Measurements from ENCODE around the gene UBE2F. TPM values are rescaled to one million over a fixed set of nuclear protein-coding genes. Genes with fewer than 3 reads are reported as not detected.

UBE2F gene
- total and polyA plus RNA-seq, 5 experiments from 2014 or later, result 33.9 to 67.3 (median 41.5) TPM

DNA sequence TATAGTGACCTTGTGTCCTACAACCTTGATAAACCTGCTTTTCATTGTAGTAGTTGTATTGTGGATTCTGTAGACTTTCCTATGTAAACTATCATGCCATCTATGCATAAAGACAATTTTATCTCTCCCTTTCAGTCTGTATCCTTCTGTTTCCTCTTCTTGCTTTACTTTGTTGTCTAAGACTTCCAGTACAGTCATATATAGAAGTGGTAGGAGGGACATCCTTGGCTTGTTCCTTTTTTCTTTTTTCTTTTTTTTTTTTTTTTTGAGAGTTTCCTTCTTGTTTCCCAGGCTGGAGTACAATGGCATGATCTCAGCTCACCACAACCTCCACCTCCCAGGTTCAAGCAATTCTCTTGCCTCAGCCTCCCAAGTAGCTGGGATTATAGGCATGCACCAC is 39.7 kb downstream of the UBE2F start:
- peak overlapping the region in 1 of 10 donors; percentile 3 for H3K27ac Mint-ChIP-seq
- H3K36me3 Mint-ChIP-seq, result peaks cover 0 to 44% (median 17%) of the 10 kb centered on the region in 3 donors
- POLR2A ChIA-PET, result no interaction called here
- no peaks in the 10 kb centered on the region for H3K27me3 Mint-ChIP-seq
- H3K4me1 Mint-ChIP-seq, result peaks cover 32 to 67% (median 64%) of the 10 kb centered on the region in 4 donors
- no peak overlapping the region for H3K4me3 Mint-ChIP-seq
- ATAC-seq (no peak), DNase-seq (no peak)
- H3K9me3 Mint-ChIP-seq, result no peaks in the 10 kb centered on the region

DNA sequence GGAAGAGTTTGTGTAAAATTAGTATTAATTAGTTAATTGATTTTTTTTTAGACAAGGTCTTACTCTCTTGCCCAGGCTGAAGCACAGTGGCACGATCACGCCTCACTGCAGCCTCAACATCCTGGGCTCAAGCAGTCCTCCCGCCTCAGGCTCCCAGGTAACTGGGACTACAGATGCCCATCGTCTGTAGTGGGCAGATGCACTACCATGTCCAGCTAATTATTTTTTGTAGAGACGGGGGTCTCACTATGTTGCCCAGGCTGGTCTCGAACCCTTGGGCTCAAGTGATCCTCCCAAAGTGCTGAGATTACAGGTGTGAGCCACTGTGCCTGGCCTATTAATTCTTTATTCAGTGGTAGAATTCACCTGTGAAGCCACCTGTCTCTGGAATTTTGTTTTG is 41.1 kb downstream of the UBE2F start:
- H3K36me3 Mint-ChIP-seq, result peaks cover 0 to 55% (median 17%) of the 10 kb centered on the region in 3 donors
- H3K9me3 Mint-ChIP-seq, result no peaks in the 10 kb centered on the region
- DNase-seq, result no peak
- no peak for ATAC-seq
- H3K27ac Mint-ChIP-seq, result no peak overlapping the region
- H3K4me3 Mint-ChIP-seq, result no peak overlapping the region
- POLR2A ChIA-PET, result no interaction called here
- H3K27me3 Mint-ChIP-seq, result no peaks in the 10 kb centered on the region
- H3K4me1 Mint-ChIP-seq, result peaks cover 32 to 63% (median 61%) of the 10 kb centered on the region in 4 donors

DNA sequence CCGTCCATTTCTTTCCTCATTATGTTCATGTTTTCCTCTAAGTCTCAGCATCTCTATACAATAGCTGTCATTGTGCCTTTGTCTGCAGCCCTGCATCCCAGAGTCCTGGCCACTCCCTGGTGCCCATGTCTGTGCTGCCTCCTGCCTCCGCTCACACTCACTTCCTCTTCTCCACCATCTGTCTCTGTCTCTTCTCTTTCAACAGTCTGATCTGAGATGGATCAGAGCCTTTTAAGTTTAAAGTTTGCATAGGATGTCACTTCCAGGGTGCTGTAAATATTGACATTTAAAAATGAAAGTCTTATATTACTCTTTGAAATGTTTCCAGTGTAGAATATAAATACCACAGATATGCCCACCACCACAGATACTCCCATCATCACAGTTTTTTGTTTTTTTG is 42.7 kb downstream of the UBE2F start:
- peak overlapping the region in 3 of 10 donors; percentile 8 to 60 (median 46) for H3K4me3 Mint-ChIP-seq
- POLR2A ChIA-PET, result no interaction called here
- H3K4me1 Mint-ChIP-seq, result peaks cover 26 to 48% (median 46%) of the 10 kb centered on the region in 4 donors
- H3K9me3 Mint-ChIP-seq, result no peaks in the 10 kb centered on the region
- H3K27me3 Mint-ChIP-seq, result no peaks in the 10 kb centered on the region
- DNase-seq (no peak), ATAC-seq (no peak)
- peaks cover 0 to 61% (median 17%) of the 10 kb centered on the region in 3 donors for H3K36me3 Mint-ChIP-seq
- H3K27ac Mint-ChIP-seq, result peak overlapping the region in 4 of 10 donors; percentile 5 to 77 (median 17)

DNA sequence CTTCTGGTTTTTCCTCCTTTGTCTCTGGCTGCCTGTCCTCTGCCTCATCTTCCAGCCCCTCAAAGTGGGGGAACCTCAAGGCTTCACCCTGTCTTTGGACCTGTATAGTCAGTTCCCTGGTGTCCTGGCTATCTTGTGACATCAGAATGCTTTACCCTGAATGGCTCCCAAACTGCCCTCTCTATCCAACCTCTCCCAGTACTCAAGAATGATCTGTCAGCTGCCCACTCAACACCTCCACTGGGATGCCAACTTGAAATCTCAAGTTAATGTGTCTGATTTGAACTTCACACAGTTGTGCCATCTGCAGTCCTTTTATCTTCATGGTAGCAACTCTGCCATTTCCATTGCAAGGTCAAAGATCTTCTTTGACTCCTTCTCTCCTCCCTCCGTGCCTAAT is 43.8 kb downstream of the UBE2F start:
- DNase-seq (no peak), ATAC-seq (no peak)
- peaks cover 24 to 46% (median 39%) of the 10 kb centered on the region in 4 donors for H3K4me1 Mint-ChIP-seq
- H3K9me3 Mint-ChIP-seq, result no peaks in the 10 kb centered on the region
- peak overlapping the region in 1 of 10 donors; percentile 46 for H3K4me3 Mint-ChIP-seq
- no peaks in the 10 kb centered on the region for H3K27me3 Mint-ChIP-seq
- peak overlapping the region in 2 of 10 donors; percentile 11 to 21 for H3K27ac Mint-ChIP-seq
- peaks cover 0 to 57% (median 15%) of the 10 kb centered on the region in 3 donors for H3K36me3 Mint-ChIP-seq
- POLR2A ChIA-PET, result interaction anchor here (0.6 kb wide), 1 partner anchor 18 kb away, joined by 3 read pairs; no protein-coding TSS in a partner anchor

DNA sequence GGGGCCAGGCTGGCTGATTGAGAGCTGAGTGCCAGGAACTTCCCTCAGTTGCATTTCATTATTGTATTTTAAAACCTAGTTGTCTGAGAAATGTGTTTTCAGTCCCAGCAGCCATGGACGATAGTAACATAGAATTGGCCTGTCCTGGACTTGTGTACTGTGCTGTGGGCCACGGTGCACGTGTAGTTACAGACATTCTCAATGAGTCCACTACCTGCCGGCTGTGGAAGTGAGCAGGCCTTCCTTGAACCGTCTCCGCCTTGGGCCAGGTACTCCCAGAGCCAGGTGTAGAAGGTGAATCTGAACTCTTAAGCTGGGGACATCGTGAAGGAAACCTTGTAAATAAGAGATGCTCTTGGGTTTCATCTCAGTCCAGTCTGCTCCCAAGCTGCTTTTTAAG is 47.0 kb downstream of the UBE2F start:
- POLR2A ChIA-PET, result interaction anchor here (0.7 kb wide), 1 partner anchor 106 kb away, joined by 3 read pairs; no protein-coding TSS in a partner anchor
- Mint-ChIP-seq H3K4me1 (peaks cover 22 to 36% (median 23%) of the 10 kb centered on the region in 4 donors), H3K27ac (peak overlapping the region in 2 of 10 donors; percentile 43 to 70), H3K9me3 (no peaks in the 10 kb centered on the region), H3K27me3 (no peaks in the 10 kb centered on the region), H3K4me3 (no peak overlapping the region), H3K36me3 (peaks cover 5 to 55% (median 11%) of the 10 kb centered on the region in 3 donors)
- no peak for DNase-seq
- ATAC-seq, result no peak

DNA sequence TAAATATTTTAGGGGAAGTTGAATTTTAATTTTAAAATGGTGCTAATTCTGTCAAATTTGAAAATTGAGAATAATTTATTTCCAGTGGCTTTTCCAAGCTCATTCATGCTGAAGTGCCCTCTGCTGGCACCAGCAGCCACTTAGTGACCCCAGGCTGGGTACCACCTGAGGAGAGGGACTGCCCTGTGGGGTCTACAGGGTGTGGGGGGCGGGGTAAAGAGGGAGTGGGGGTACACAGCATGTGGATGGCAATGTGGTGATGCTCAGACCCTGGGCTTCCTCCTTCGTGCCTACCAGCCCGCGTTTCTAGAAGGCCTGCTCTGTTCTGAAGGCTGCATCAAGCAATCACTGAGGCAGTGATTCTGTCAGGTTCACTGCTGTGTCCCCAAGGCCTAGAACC is 48.9 kb downstream of the UBE2F start:
- no peak overlapping the region for H3K4me3 Mint-ChIP-seq
- POLR2A ChIA-PET, result no interaction called here
- H3K9me3 Mint-ChIP-seq, result no peaks in the 10 kb centered on the region
- DNase-seq, result no peak
- H3K4me1 Mint-ChIP-seq, result peaks cover 8 to 24% (median 12%) of the 10 kb centered on the region in 4 donors
- no peak for ATAC-seq
- H3K27ac Mint-ChIP-seq, result no peak overlapping the region
- H3K36me3 Mint-ChIP-seq, result peaks cover 5 to 58% (median 17%) of the 10 kb centered on the region in 3 donors
- H3K27me3 Mint-ChIP-seq, result no peaks in the 10 kb centered on the region

DNA sequence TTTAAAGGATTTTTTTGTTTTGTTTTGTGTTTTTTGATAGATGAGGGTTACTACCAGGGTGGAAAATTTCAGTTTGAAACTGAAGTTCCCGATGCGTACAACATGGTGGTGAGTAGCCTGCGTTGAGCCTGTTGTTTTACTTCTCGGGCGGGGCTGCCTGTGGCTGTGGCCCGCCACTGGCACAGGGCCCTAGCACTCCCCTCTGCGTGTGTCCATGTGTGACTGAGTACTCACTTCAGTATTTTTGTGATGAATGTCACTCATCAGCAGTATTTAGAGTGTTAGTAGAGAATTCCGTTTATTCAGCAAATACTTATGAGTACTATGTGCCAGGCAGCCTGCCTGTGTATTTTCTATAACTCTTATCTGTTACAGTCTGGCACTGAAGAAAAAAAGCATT is 49.7 kb downstream of the UBE2F start:
- ATAC-seq (no peak), DNase-seq (no peak)
- Mint-ChIP-seq H3K4me3 (no peak overlapping the region), H3K9me3 (no peaks in the 10 kb centered on the region), H3K36me3 (peaks cover 5 to 55% (median 14%) of the 10 kb centered on the region in 3 donors), H3K27me3 (no peaks in the 10 kb centered on the region), H3K27ac (no peak overlapping the region), H3K4me1 (peaks cover 0 to 18% (median 7%) of the 10 kb centered on the region in 4 donors)
- POLR2A ChIA-PET, result no interaction called here

DNA sequence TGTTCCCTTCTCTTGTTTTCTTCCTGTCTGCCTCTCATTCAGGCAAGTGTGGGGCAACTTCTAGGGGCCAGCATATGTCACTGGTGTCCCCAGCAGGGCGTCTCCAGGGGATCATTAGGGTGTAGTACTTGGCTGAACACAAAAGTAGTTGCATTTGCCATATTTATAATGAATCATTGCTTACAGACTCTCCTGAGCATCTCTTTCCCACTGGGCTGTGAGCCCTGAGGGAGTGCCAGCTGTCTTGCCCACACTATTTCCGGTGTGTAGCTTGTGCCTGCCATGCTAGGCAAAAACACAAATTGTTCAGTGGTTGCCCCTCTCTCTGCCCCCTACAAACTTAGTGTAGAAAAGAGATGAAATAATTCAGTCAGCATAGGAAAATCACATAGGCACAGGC is 53.1 kb downstream of the UBE2F start:
- H3K4me1 Mint-ChIP-seq, result peaks cover under 1 to 19% (median 6%) of the 10 kb centered on the region in 4 donors
- no peaks in the 10 kb centered on the region for H3K27me3 Mint-ChIP-seq
- H3K36me3 Mint-ChIP-seq, result peaks cover 5 to 48% (median 11%) of the 10 kb centered on the region in 3 donors
- no peak overlapping the region for H3K4me3 Mint-ChIP-seq
- POLR2A ChIA-PET, result interaction anchor here (0.8 kb wide), 1 partner anchor 41 kb away, joined by 3 read pairs; the partner anchor contains the start of gene SCLY
- DNase-seq (no peak), ATAC-seq (no peak)
- H3K9me3 Mint-ChIP-seq, result no peaks in the 10 kb centered on the region
- peak overlapping the region in 1 of 10 donors; percentile 52 for H3K27ac Mint-ChIP-seq

DNA sequence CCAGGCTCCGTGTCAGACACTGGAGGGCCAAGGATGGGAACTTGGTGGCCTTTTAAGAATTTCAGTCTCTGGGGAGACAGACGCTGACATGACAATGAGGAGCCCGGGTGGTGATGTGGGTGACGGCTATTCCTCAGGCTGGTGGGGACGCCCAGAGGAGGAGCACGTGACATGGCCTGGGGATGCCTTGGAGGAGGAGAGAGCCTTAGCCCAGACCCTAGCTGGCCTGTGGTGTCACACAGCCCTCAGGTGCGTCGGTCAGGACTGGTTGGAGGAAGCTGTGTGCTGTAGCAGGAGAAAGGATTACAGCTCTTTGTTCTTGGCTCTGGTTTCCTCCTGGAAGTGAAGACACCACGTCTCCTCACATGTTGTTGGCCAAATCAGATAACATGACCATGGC is 54.0 kb downstream of the UBE2F start:
- Mint-ChIP-seq H3K4me3 (no peak overlapping the region), H3K36me3 (peaks cover 5 to 56% (median 11%) of the 10 kb centered on the region in 3 donors), H3K27ac (no peak overlapping the region), H3K9me3 (no peaks in the 10 kb centered on the region), H3K4me1 (peaks cover 5 to 23% (median 9%) of the 10 kb centered on the region in 4 donors), H3K27me3 (no peaks in the 10 kb centered on the region)
- DNase-seq (no peak), ATAC-seq (no peak)
- POLR2A ChIA-PET, result no interaction called here

DNA sequence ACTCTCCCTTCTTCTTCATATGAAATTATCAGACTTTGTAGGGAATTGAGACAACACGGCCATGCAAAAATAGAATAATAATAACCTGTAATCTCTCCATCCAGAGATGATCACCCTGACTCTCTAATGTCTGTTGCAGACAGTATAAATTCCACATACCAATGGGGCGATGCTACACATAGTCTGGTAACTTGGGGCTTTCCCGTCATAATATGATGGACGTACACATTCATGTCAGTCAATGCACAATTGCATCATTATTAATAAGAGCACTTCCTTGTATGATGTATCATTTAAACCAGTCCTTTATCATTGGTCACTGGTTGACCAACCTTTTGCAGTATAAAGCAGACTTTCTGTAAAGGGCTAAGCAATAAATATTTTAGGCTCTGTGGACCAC is 54.5 kb downstream of the UBE2F start:
- no peak for ATAC-seq
- H3K27me3 Mint-ChIP-seq, result no peaks in the 10 kb centered on the region
- no peak overlapping the region for H3K4me3 Mint-ChIP-seq
- POLR2A ChIA-PET, result no interaction called here
- no peak overlapping the region for H3K27ac Mint-ChIP-seq
- peaks cover 5 to 59% (median 11%) of the 10 kb centered on the region in 3 donors for H3K36me3 Mint-ChIP-seq
- H3K9me3 Mint-ChIP-seq, result no peaks in the 10 kb centered on the region
- no peak for DNase-seq
- H3K4me1 Mint-ChIP-seq, result peaks cover 3 to 20% (median 9%) of the 10 kb centered on the region in 4 donors

DNA sequence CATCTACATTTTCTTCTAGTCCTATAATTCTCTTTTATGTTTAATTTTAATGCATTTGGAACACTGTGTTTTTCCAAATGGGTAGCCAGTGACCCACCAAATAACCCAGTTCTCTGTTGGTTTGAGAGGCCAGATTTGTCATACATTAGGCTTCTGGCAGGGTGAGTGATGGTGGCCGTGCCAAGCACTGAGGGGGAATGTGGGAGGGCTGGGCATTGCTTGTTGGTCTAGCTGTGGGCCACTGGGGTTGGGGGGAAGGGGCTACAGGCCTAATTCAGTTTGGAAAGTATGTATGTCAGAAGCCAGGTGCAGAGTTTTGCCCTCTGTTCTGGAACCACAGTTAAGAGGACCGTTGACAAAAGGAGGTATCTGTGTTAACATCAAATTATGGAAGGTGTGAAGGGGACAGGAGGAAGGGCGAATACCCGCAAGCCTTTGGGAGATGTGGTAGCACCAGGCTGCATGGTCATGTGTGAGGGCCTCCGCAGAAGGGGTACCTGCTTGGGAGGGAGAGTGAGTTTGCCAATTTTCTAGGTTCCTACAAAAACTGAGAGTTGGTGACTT is 55.9 kb downstream of the UBE2F start:
- no peak overlapping the region for H3K27ac Mint-ChIP-seq
- ATAC-seq, result no peak
- POLR2A ChIA-PET, result no interaction called here

DNA sequence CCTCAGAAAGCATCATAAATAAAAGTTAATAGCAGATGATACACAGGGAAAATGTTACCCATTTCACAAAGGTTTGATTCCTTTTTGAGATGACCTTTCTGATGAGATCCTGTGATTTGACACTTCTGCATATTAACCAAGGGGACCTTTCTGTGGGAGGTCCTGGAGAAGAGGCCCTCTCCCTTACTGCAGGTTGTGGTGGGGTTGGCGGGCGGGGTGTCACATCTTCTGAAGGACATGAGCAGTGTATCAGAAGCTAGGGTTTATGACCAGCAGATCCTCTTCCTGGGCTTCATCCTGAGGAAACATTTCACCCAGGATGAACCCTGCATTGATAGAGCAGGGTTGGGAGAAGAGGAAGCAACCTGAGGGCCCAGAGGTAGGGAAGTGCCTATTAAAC is 56.8 kb downstream of the UBE2F start:
- POLR2A ChIA-PET, result no interaction called here
- peaks cover 4 to 27% (median 9%) of the 10 kb centered on the region in 4 donors for H3K4me1 Mint-ChIP-seq
- ATAC-seq (no peak), DNase-seq (no peak)
- no peaks in the 10 kb centered on the region for H3K9me3 Mint-ChIP-seq
- H3K4me3 Mint-ChIP-seq, result no peak overlapping the region
- H3K36me3 Mint-ChIP-seq, result peaks cover 6 to 58% (median 13%) of the 10 kb centered on the region in 3 donors
- H3K27ac Mint-ChIP-seq, result no peak overlapping the region
- no peaks in the 10 kb centered on the region for H3K27me3 Mint-ChIP-seq

More for the DNA sequence above, 55.9 kb downstream of the UBE2F start:
- H3K36me3 Mint-ChIP-seq, result peaks cover 6 to 60% (median 13%) of the 10 kb centered on the region in 3 donors
- H3K27me3 Mint-ChIP-seq, result no peaks in the 10 kb centered on the region
- peaks cover 4 to 24% (median 9%) of the 10 kb centered on the region in 4 donors for H3K4me1 Mint-ChIP-seq
- no peaks in the 10 kb centered on the region for H3K9me3 Mint-ChIP-seq
- H3K4me3 Mint-ChIP-seq, result no peak overlapping the region
- no peak for DNase-seq

DNA sequence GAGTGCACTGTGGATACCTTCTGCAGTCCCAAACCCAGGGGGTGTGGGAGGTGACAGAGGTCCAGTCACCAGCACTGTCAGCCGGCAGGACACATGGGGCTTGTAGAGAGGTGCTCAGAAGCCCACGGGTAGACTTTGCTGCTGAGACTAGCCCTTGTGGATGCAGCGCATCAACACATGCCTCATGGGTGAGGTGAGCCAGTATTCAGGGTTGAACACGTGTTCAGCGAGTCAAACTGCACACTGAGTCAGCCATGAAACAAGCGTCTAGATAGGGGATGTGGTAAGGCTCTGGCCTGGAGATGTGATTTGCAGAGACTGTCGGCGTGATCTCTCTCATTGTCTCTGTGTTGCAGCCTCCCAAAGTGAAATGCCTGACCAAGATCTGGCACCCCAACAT is 58.2 kb downstream of the UBE2F start:
- Mint-ChIP-seq H3K4me3 (no peak overlapping the region), H3K27ac (peak overlapping the region in 4 of 10 donors; percentile 11 to 67 (median 58)), H3K27me3 (no peaks in the 10 kb centered on the region), H3K4me1 (peaks cover 4 to 24% (median 7%) of the 10 kb centered on the region in 4 donors), H3K36me3 (peaks cover 6 to 57% (median 15%) of the 10 kb centered on the region in 3 donors), H3K9me3 (no peaks in the 10 kb centered on the region)
- POLR2A ChIA-PET, result no interaction called here
- DNase-seq, result no peak
- no peak for ATAC-seq
